IMR-90 (cell line): Measurements from ENCODE around the gene ZBTB8A. TPM values are rescaled to one million over a fixed set of nuclear protein-coding genes. Genes with fewer than 3 reads are reported as not detected.
"Not testable (repeated sequence)": the region's sequence is repeated elsewhere in the genome, so short reads cannot be mapped to it uniquely, and the experiment has no call there.

Source experiments
- ATAC-seq: fragments of 200-7000 bp; cut with Tn5 transposase; 2 replicates; pipeline ENCODE4 v1.9.1; 2020; ENCODE audit warnings: low read depth, mild to moderate bottlenecking, moderate library complexity
- BruUV-seq: library from RNA; stranded (reverse); fragments of 400-500 nt; replicated peaks from 2 replicates; lab custom pipeline; 2021; lab: Mats Ljungman, UMichigan
- CTCF ChIA-PET: fragments of 300-600 bp; formaldehyde crosslinking; extraction: SDS; loops from one replicate; lab custom pipeline; 2021; ENCODE audit warnings: antibody characterized with exemption; lab: Yijun Ruan, JAX
- POLR2A ChIA-PET: fragments of 300-600 bp; sonication (Branson Sonifier 250); formaldehyde crosslinking; loops from one replicate; lab custom pipeline; 2022; ENCODE audit warnings: antibody characterized with exemption; ENCODE audit not compliant: unreplicated experiment; lab: Charles Lee
- DNase-seq: peaks from one replicate; pipeline ENCODE4 v3.0.0; 2013
- H2AFZ ChIP-seq: replicated peaks from 2 replicates; pipeline ENCODE3; 2013; ENCODE audit warnings: low read length, mild to moderate bottlenecking; ENCODE audit not compliant: poor library complexity
- H2AK5ac ChIP-seq: 2 replicates; pipeline ENCODE4 v1.6.1; 2013; ENCODE audit warnings: low read depth, low read length, inconsistent platforms
- H2AK9ac ChIP-seq: replicated peaks from 2 replicates; pipeline ENCODE3; 2013; ENCODE audit warnings: mild to moderate bottlenecking, low read depth, low read length, moderate library complexity; ENCODE audit not compliant: poor library complexity
- H2BK120ac ChIP-seq: 2 replicates; pipeline ENCODE4 v1.6.1; 2013; ENCODE audit warnings: low read depth, low read length, inconsistent platforms
- H2BK15ac ChIP-seq: 3 replicates; pipeline ENCODE4 v1.6.1; 2013; ENCODE audit warnings: low read depth, low read length, inconsistent platforms
- H2BK20ac ChIP-seq: 2 replicates; pipeline ENCODE4 v1.6.1; 2013; ENCODE audit warnings: low read depth, mild to moderate bottlenecking, inconsistent platforms, low read length, moderate library complexity
- H2BK5ac ChIP-seq: 2 replicates; pipeline ENCODE4 v1.6.1; 2013; ENCODE audit warnings: mild to moderate bottlenecking, low read depth, low read length, inconsistent platforms; ENCODE audit not compliant: poor library complexity, severe bottlenecking
- H3K14ac ChIP-seq: replicated peaks from 2 replicates; pipeline ENCODE4 v1.6.1; 2013; ENCODE audit warnings: low read depth, low read length, inconsistent platforms
- H3K18ac ChIP-seq: 2 replicates; pipeline ENCODE4 v1.6.1; 2013; ENCODE audit warnings: low read depth, low read length, control low read depth
- H3K23ac ChIP-seq: 2 replicates; pipeline ENCODE4 v1.6.1; 2013; ENCODE audit warnings: low read depth, low read length, inconsistent platforms
- H3K27ac ChIP-seq: 2 replicates; pipeline ENCODE4 v1.5.1; 2013; ENCODE audit warnings: mild to moderate bottlenecking, control low read depth, low read length; ENCODE audit not compliant: insufficient read depth
- H3K27me3 ChIP-seq: 2 replicates; pipeline ENCODE4 v1.6.1; 2013; ENCODE audit warnings: low read length; ENCODE audit not compliant: control insufficient read depth, insufficient read depth
- H3K36me3 ChIP-seq: 2 replicates; pipeline ENCODE4 v1.6.1; 2013; ENCODE audit warnings: low read length, mixed read lengths; ENCODE audit not compliant: control insufficient read depth, insufficient read depth
- H3K4ac ChIP-seq: 2 replicates; pipeline ENCODE4 v1.6.1; 2013; ENCODE audit warnings: low read depth, low read length, inconsistent platforms
- H3K4me1 ChIP-seq: 2 replicates; pipeline ENCODE4 v1.6.1; 2013; ENCODE audit warnings: low read length, mixed read lengths; ENCODE audit not compliant: control insufficient read depth, insufficient read depth
- H3K4me2 ChIP-seq: 2 replicates; pipeline ENCODE4 v1.6.1; 2013; ENCODE audit warnings: low read depth, mild to moderate bottlenecking, control low read depth, low read length, moderate library complexity
- H3K4me3 ChIP-seq: 2 replicates; pipeline ENCODE4 v1.5.1; 2013; ENCODE audit warnings: low read depth, mild to moderate bottlenecking, control low read depth, low read length, moderate library complexity; ENCODE audit not compliant: insufficient read depth
- H3K56ac ChIP-seq: 2 replicates; pipeline ENCODE4 v1.6.1; 2013; ENCODE audit warnings: low read length, inconsistent platforms; ENCODE audit not compliant: insufficient read depth; ENCODE audit errors: extremely low read depth
- H3K79me1 ChIP-seq, 2 experiments: 2 replicates each; pipeline ENCODE4 v1.6.1; 2013; ENCODE audit warnings: low read length in 2 of 2, inconsistent platforms in 1 of 2, low read depth in 1 of 2
- H3K9ac ChIP-seq: 2 replicates; pipeline ENCODE4 v1.6.1; 2013; ENCODE audit warnings: low read depth, low read length, control low read depth
- H3K9me1 ChIP-seq: 2 replicates; pipeline ENCODE4 v1.6.1; 2013; ENCODE audit warnings: low read length, inconsistent platforms; ENCODE audit not compliant: insufficient read depth
- H3K9me3 ChIP-seq: 2 replicates; pipeline ENCODE4 v1.6.1; 2013; ENCODE audit warnings: low read length; ENCODE audit not compliant: control insufficient read depth, insufficient read depth
- H4K20me1 ChIP-seq: 2 replicates; pipeline ENCODE4 v1.6.1; 2013; ENCODE audit warnings: low read length, inconsistent platforms; ENCODE audit not compliant: insufficient read depth
- H4K5ac ChIP-seq: 2 replicates; pipeline ENCODE4 v1.6.1; 2013; ENCODE audit warnings: mild to moderate bottlenecking, low read depth, low read length, control low read depth
- H4K8ac ChIP-seq, 2 experiments: 2 replicates each; pipeline ENCODE4 v1.6.1; 2013; ENCODE audit warnings: low read depth in 2 of 2, low read length in 2 of 2, control low read depth in 1 of 2, inconsistent platforms in 1 of 2
- H4K91ac ChIP-seq: 2 replicates; pipeline ENCODE4 v1.6.1; 2013; ENCODE audit warnings: low read depth, low read length, inconsistent platforms; ENCODE audit not compliant: insufficient read depth
- NFE2L2 ChIP-seq: fragments of 150-350 bp; IDR thresholded peaks from 2 replicates; pipeline ENCODE4 v1.6.1; 2016; ENCODE audit warnings: low read depth, mild to moderate bottlenecking, low read length
- WGBS, 2 experiments: methylation state at CpG; one replicate each; pipeline versions ENCODE4 v1.1.5 to v1.1.7; 2013; ENCODE audit warnings: missing lambda C conversion rate in 2 of 2; ENCODE audit not compliant: insufficient read length in 1 of 2; ENCODE audit errors: extremely low coverage in 2 of 2; 5-methylcytosine and 5-hydroxymethylcytosine counted together
- dilution Hi-C: fragments of 300-500 bp; cut with HindIII; formaldehyde crosslinking; loops from one replicate; pipeline ENCODE4 v1.14.3; 2018; ENCODE audit warnings: low sequenced_read_pairs; ENCODE audit not compliant: unreplicated experiment
- in situ Hi-C: fragments of 300-500 bp; cut with MboI; formaldehyde crosslinking; loops from 3 replicates; pipeline ENCODE4 v1.14.3; 2019; ENCODE audit warnings: low sequenced_read_pairs, inconsistent platforms, mixed read lengths
- intact Hi-C: fragments of 100-400 bp; cut with micrococcal nuclease; formaldehyde crosslinking; loops from 2 replicates; pipeline ENCODE4 v1.10.0; 2022
- polyA plus RNA-seq, 3 experiments: library from polyadenylated mRNA; depleted of rRNA; stranded (reverse); fragments of >200 nt; gene quantifications; 2 replicates each; pipeline ENCODE4 v1.2.3, GENCODE V29; 2012; ENCODE audit warnings: low replicate concordance in 1 of 3
- total RNA-seq: library from RNA; depleted of rRNA; stranded (reverse); fragments of >200 nt; gene quantifications from 2 replicates; pipeline ENCODE4 v1.2.3, GENCODE V29; 2012

Gene ZBTB8A
- total and polyA plus RNA-seq, 2 of the 4 experiments (the other 2 are of a cell fraction): 2.1 to 6.1 TPM

DNA sequence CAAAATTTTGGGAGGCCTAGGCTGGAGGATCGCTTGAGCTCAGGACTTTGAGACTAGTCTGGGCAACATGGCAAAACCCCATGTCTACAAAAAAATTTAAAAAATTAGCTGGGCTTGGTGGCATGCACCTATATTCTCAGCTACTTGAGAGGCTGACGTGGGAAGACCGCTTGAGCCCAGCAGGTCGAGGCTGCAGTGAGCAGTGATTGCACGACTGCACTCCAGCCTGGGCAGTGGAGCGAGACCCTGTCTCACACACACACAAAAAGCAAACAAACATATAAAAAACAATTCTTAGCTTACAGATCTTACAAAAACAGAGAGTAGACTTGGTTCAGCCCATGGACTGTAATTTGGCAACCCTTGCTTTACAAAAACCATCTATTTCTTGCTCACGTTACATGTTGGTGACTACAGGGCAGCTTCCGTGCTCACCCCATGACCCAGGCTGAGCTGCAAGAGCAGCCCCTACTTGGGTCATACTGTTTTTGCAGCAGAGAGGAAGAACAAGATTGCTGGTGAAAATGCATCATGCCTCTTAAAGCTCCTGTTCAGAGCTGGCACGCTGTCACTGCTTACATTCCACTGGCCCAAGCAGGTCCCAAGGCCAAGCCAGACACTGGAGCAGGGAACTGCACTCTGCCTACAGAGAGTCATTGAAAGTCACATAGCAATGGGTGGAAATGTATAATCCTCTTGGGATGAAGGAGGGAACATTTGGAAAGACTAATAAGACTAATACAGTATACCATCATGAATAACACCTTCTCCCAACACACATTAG is 13.4 kb upstream of the ZBTB8A start (continued):
- no peak for TF ChIP-seq NFE2L2

DNA sequence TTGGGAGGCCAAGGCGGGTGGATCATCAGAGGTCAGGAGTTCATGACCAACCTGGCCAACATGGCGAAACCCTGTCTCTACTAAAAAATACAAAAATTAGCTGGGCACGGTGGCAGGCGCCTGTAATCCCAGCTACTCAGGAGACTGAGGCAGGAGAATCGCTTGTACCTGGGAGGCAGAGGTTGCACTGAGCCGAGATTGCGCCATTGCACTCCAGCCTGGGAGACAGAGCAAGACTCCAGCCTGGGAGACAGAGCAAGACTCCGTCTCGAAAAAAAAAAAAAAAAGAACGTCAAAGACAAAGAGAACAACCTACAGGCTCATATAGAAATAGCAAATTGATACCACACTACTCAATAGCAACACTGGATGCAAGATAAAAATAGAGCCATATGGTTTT is 10.7 kb upstream of the ZBTB8A start:
- H2AK9ac ChIP-seq, H3K4me3 ChIP-seq, H3K23ac ChIP-seq, POLR2A ChIA-PET, H3K9ac ChIP-seq, intact Hi-C loops, H3K4me2 ChIP-seq, in situ Hi-C loops, H3K27me3 ChIP-seq, H3K18ac ChIP-seq, BruUV-seq, H4K8ac ChIP-seq, H2AK5ac ChIP-seq, H3K9me1 ChIP-seq, dilution Hi-C loops, H2BK5ac ChIP-seq, ATAC-seq, H4K5ac ChIP-seq, H3K4ac ChIP-seq, H2BK15ac ChIP-seq, DNase-seq, H2AFZ ChIP-seq, H3K79me1 ChIP-seq, H3K14ac ChIP-seq, H3K9me3 ChIP-seq, H3K4me1 ChIP-seq, H3K36me3 ChIP-seq, H4K20me1 ChIP-seq, H2BK120ac ChIP-seq, H3K27ac ChIP-seq, CTCF ChIA-PET, H3K56ac ChIP-seq, H4K91ac ChIP-seq, H2BK20ac ChIP-seq: not testable (repeated sequence)
- WGBS, 2 experiments: 96% methylated on average over 4 of the region's 10 CpGs; no CpG with 5 or more reads in 1 of the 2 experiments
